GM12878 (cell line): ENCODE data around the gene INO80. TPM values are rescaled to one million over a fixed set of nuclear protein-coding genes. Genes with fewer than 3 reads are reported as not detected.

Experiments used
- ATF7 ChIP-seq: fragments of 450-650 bp; IDR thresholded peaks from 2 replicates; pipeline ENCODE4 v1.6.1; 2016; ENCODE audit warnings: low read depth, mild to moderate bottlenecking
- BCL3 ChIP-seq: IDR thresholded peaks from 2 replicates; pipeline ENCODE4 v1.6.1; 2011; ENCODE audit warnings: borderline replicate concordance, low read depth, mild to moderate bottlenecking, moderate library complexity, low read length; ENCODE audit not compliant: insufficient read depth, poor library complexity, severe bottlenecking
- BRCA1 ChIP-seq: IDR thresholded peaks from 2 replicates; pipeline ENCODE4 v1.6.1; 2011; ENCODE audit warnings: low read depth, low read length, improper control_type of control experiment
- CBX3 ChIP-seq: fragments of 200-600 bp; sonication (generic); IDR thresholded peaks from 2 replicates; pipeline ENCODE4 v1.6.1; 2016; ENCODE audit warnings: low read depth, borderline replicate concordance
- CBX5 ChIP-seq: sonication (generic); IDR thresholded peaks from 2 replicates; pipeline ENCODE4 v1.6.1; 2016; ENCODE audit warnings: low read depth, moderate library complexity, mild to moderate bottlenecking, inconsistent platforms
- CHD1 ChIP-seq: IDR thresholded peaks from 2 replicates; pipeline ENCODE4 v1.6.1; 2012; ENCODE audit warnings: low read depth, low read length, improper control_type of control experiment
- CREM ChIP-seq: IDR thresholded peaks from 2 replicates; pipeline ENCODE4 v1.6.1; 2014; ENCODE audit warnings: antibody characterized with exemption, low read depth
- DPF2 ChIP-seq: fragments of 450-650 bp; IDR thresholded peaks from 2 replicates; pipeline ENCODE4 v1.6.1; 2017; ENCODE audit warnings: mild to moderate bottlenecking
- GATAD2B ChIP-seq: fragments of 450-650 bp; conservative IDR thresholded peaks from 2 replicates; pipeline ENCODE4 v1.6.1; 2017; ENCODE audit warnings: low read depth, mild to moderate bottlenecking, moderate library complexity
- HDAC6 ChIP-seq: fragments of 200-600 bp; sonication (generic); IDR thresholded peaks from one replicate; pipeline ENCODE4 v1.8.0; 2017; ENCODE audit warnings: antibody characterized with exemption; ENCODE audit not compliant: unreplicated experiment
- LARP7 ChIP-seq: fragments of 450-650 bp; IDR thresholded peaks from 2 replicates; pipeline ENCODE4 v1.6.1; 2017; ENCODE audit warnings: mild to moderate bottlenecking
- MXI1 ChIP-seq: fragments of 150-350 bp; IDR thresholded peaks from 2 replicates; pipeline ENCODE4 v1.6.1; 2011; ENCODE audit warnings: low read depth, mild to moderate bottlenecking, inconsistent platforms, low read length, improper control_type of control experiment
- PAX5 ChIP-seq: IDR thresholded peaks from 2 replicates; pipeline ENCODE4 v1.6.1; 2011; ENCODE audit warnings: low read depth, low read length, borderline replicate concordance
- PAX8 ChIP-seq: fragments of 450-650 bp; IDR thresholded peaks from 2 replicates; pipeline ENCODE4 v1.6.1; 2017; ENCODE audit warnings: mild to moderate bottlenecking, moderate library complexity
- RB1 ChIP-seq: fragments of 450-650 bp; formaldehyde crosslinking; IDR thresholded peaks from 2 replicates; pipeline ENCODE4 v1.6.1; 2017; ENCODE audit warnings: mild to moderate bottlenecking, borderline replicate concordance
- REST ChIP-seq: IDR thresholded peaks from 2 replicates; pipeline ENCODE4 v1.6.1; 2012; ENCODE audit warnings: mild to moderate bottlenecking, low read depth, low read length
- RFX5 ChIP-seq: IDR thresholded peaks from 2 replicates; pipeline ENCODE4 v1.6.1; 2011; ENCODE audit warnings: low read depth, low read length, improper control_type of control experiment
- SKIL ChIP-seq: fragments of 450-650 bp; IDR thresholded peaks from 2 replicates; pipeline ENCODE4 v1.6.1; 2017; ENCODE audit warnings: mild to moderate bottlenecking, low read depth, inconsistent platforms; ENCODE audit not compliant: poor library complexity, severe bottlenecking
- SMAD1 ChIP-seq: fragments of 450-650 bp; IDR thresholded peaks from 2 replicates; pipeline ENCODE4 v1.6.1; 2018; ENCODE audit warnings: mild to moderate bottlenecking, low read depth; ENCODE audit not compliant: partially characterized antibody
- SREBF1 ChIP-seq: IDR thresholded peaks from 2 replicates; pipeline ENCODE4 v1.6.1; 2012; ENCODE audit warnings: mild to moderate bottlenecking, low read length
- STAT1 ChIP-seq: fragments of 450-650 bp; conservative IDR thresholded peaks from 2 replicates; pipeline ENCODE4 v1.6.1; 2014; ENCODE audit warnings: antibody characterized with exemption, mild to moderate bottlenecking
- STAT3 ChIP-seq: IDR thresholded peaks from 2 replicates; pipeline ENCODE4 v1.6.1; 2011; ENCODE audit warnings: low read depth, low read length, improper control_type of control experiment
- TARDBP ChIP-seq: IDR thresholded peaks from 2 replicates; pipeline ENCODE4 v1.6.1; 2016; ENCODE audit warnings: borderline replicate concordance
- YY1 ChIP-seq: IDR thresholded peaks from 2 replicates; pipeline ENCODE4 v1.6.1; 2011; ENCODE audit warnings: low read depth, mild to moderate bottlenecking, low read length
- ZNF207 ChIP-seq: fragments of 450-650 bp; IDR thresholded peaks from 2 replicates; pipeline ENCODE4 v1.6.1; 2014; ENCODE audit warnings: antibody characterized with exemption, mild to moderate bottlenecking, borderline replicate concordance
- ZSCAN29 ChIP-seq: fragments of 450-650 bp; IDR thresholded peaks from 2 replicates; pipeline ENCODE4 v1.6.1; 2017; ENCODE audit warnings: mild to moderate bottlenecking, moderate library complexity
- polyA plus RNA-seq, 11 experiments: library from polyadenylated mRNA; depleted of rRNA in 4 of 11; unstranded in 6 of 11; stranded (reverse) in 5 of 11; fragments of >200 nt; fragmentation: Nextera tagmentation in 4 of 11; fragmentation: Illumina TruSeq in 1 of 11; extraction: Ambion mirVana in 4 of 11; extraction: Trizol in 1 of 11; gene quantifications; 1 replicate in 1 of 11; 2 replicates in 10 of 11; pipeline versions ENCODE4 v1.2.1 to v1.2.3, GENCODE V29; 2011 to 2016; ENCODE audit warnings: inconsistent platforms in 2 of 11, missing spikeins in 2 of 11, low read depth in 1 of 11
- total RNA-seq, 4 experiments: library from RNA; depleted of rRNA in 3 of 4; stranded (reverse); fragments of >200 nt in 3 of 4; fragmentation: Illumina TruSeq in 1 of 4; extraction: Trizol in 1 of 4; gene quantifications; 2 replicates each; pipeline versions ENCODE4 v1.2.1 to v1.2.3, GENCODE V29; 2013 to 2021

The INO80 gene
- total and polyA plus RNA-seq, 10 of the 15 experiments (the other 5 are each of a cell fraction or from before 2014, with no cell fraction given) = 4.5 to 25.0 (median 14.2) TPM

- TF ChIP-seq STAT3 = no peak
- TF ChIP-seq ZNF207 = peak; percentile 98
- peak; percentile 95 for TF ChIP-seq YY1
- peak; percentile 89 for TF ChIP-seq GATAD2B
- TF ChIP-seq PAX8 = no peak
- TF ChIP-seq SKIL = no peak
- TF ChIP-seq CBX3 = no peak
- no peak for TF ChIP-seq RFX5
- TF ChIP-seq BRCA1 = peak; percentile 69
- no peak for TF ChIP-seq REST
- peak; percentile 47; the same call in 1 of the 2 replicates for TF ChIP-seq CREM
- peak; percentile 48; the same call in 1 of the 2 replicates for TF ChIP-seq PAX5
- peak; percentile 78 for TF ChIP-seq ATF7
- peak; percentile 58 for TF ChIP-seq SMAD1
- peak; percentile 94 for TF ChIP-seq RB1
- no peak; the same call in 1 of the 2 replicates for TF ChIP-seq CBX5
- TF ChIP-seq ZSCAN29 = no peak
- peak; percentile 71; the same call in 1 of the 2 replicates for TF ChIP-seq DPF2
- peak; percentile 92 for TF ChIP-seq LARP7
- no peak; the same call in 1 of the 2 replicates for TF ChIP-seq MXI1
- TF ChIP-seq HDAC6 = no peak
- TF ChIP-seq BCL3 = no peak
- TF ChIP-seq TARDBP = no peak
- TF ChIP-seq STAT1 = peak; percentile 98
- TF ChIP-seq SREBF1 = no peak
- peak; percentile 62; the same call in 1 of the 2 replicates for TF ChIP-seq CHD1
These were observed at the start of gene INO80 (continued) for GRCh38 chr15:41116116-41116961.
